Lower lobe of right lung (tissue), 2 donors: ENCODE data around the gene USP25. TPM values are rescaled to one million over a fixed set of nuclear protein-coding genes. Genes with fewer than 3 reads are reported as not detected.
A peak's percentile ranks its signal among the peaks of the same experiment; 100 is the strongest.

Experiments
- ATAC-seq, 2 donors: fragments of 200-7000 bp; cut with Tn5 transposase; one replicate each; pipeline ENCODE4 v1.9.1; 2020 to 2022; ENCODE audit warnings: mild to moderate bottlenecking in 2 of 2, moderate library complexity in 2 of 2
- DNase-seq: peaks from one replicate; pipeline ENCODE4 v3.0.0-alpha.2; 2020
- H3K27ac ChIP-seq: fragments of 200-600 bp; one replicate; pipeline ENCODE4 v1.8.0; 2022
- H3K27me3 ChIP-seq: fragments of 200-600 bp; one replicate; pipeline ENCODE4 v1.8.0; 2022; ENCODE audit warnings: low read depth
- H3K36me3 ChIP-seq: fragments of 200-600 bp; one replicate; pipeline ENCODE4 v1.8.0; 2022; ENCODE audit warnings: mild to moderate bottlenecking
- H3K4me1 ChIP-seq: fragments of 200-600 bp; one replicate; pipeline ENCODE4 v1.8.0; 2022
- H3K4me3 ChIP-seq: fragments of 200-600 bp; one replicate; pipeline ENCODE4 v1.8.0; 2022; ENCODE audit warnings: mild to moderate bottlenecking
- H3K9me3 ChIP-seq: fragments of 200-600 bp; one replicate; pipeline ENCODE4 v1.8.0; 2022
- CTCF ChIP-seq: fragments of 200-600 bp; IDR thresholded peaks from one replicate; pipeline ENCODE4 v1.8.0; 2022; ENCODE audit warnings: antibody characterized with exemption, mild to moderate bottlenecking
- intact Hi-C: fragments of 100-400 bp; cut with DNase I; formaldehyde crosslinking; loops from one replicate; pipeline ENCODE4 v1.11.0; 2022
- total RNA-seq: library from RNA; stranded (reverse); fragmentation: NEBNext Ultra II Directional; extraction: Animal tissue kit (Norgen Biotek cat#: 25700); gene quantifications from one replicate; pipeline ENCODE4 v1.2.1, GENCODE V29; 2021
- donor health status: DM: no; HTN: yes; CAD: no; lungs with severe emphysema.

USP25 gene
- total RNA-seq, 1 donor from 2014 or later: 74.4 TPM

GRCh38 chr21:15801352-15801863 lies 71.6 kb downstream of the USP25 start:
- H3K9me3 ChIP-seq: no peaks in the 10 kb centered on the region
- no peak for DNase-seq
- TF ChIP-seq CTCF: no peak
- H3K36me3 ChIP-seq: peaks cover 7% of the 10 kb centered on the region
- intact Hi-C loops: no loop called here
- H3K27ac ChIP-seq: no peak overlapping the region
- no peak overlapping the region for H3K4me3 ChIP-seq
- no peak for ATAC-seq
- H3K27me3 ChIP-seq: no peaks in the 10 kb centered on the region
- H3K4me1 ChIP-seq: peaks cover 9% of the 10 kb centered on the region

- TF ChIP-seq CTCF: no peak
- H3K4me1 ChIP-seq: no peaks in the 10 kb centered on the region
- intact Hi-C loops: no loop called here
- DNase-seq (no peak), ATAC-seq (peak in 1 of 2 donors; percentile 28)
- H3K27ac ChIP-seq: no peak overlapping the region
- H3K27me3 ChIP-seq: no peaks in the 10 kb centered on the region
- peaks cover 13% of the 10 kb centered on the region for H3K36me3 ChIP-seq
- H3K9me3 ChIP-seq: no peaks in the 10 kb centered on the region
- no peak overlapping the region for H3K4me3 ChIP-seq
These were observed 74.6 kb downstream of the USP25 start for GRCh38 chr21:15804247-15805005.

- H3K4me1 ChIP-seq: no peaks in the 10 kb centered on the region
- no peak overlapping the region for H3K4me3 ChIP-seq
- DNase-seq (no peak), ATAC-seq (no peak)
- H3K27me3 ChIP-seq: no peaks in the 10 kb centered on the region
- no peak for TF ChIP-seq CTCF
- H3K36me3 ChIP-seq: peaks cover 31% of the 10 kb centered on the region
- H3K27ac ChIP-seq: no peak overlapping the region
- H3K9me3 ChIP-seq: no peaks in the 10 kb centered on the region
- intact Hi-C loops: no loop called here
These were observed 79.3 kb downstream of the USP25 start for GRCh38 chr21:15809065-15809464.

GRCh38 chr21:15809818-15810217 lies 80.0 kb downstream of the USP25 start:
- DNase-seq (peak; percentile 25), ATAC-seq (no peak)
- intact Hi-C loops: no loop called here
- no peaks in the 10 kb centered on the region for H3K27me3 ChIP-seq
- H3K4me3 ChIP-seq: no peak overlapping the region
- peaks cover 31% of the 10 kb centered on the region for H3K36me3 ChIP-seq
- no peak for TF ChIP-seq CTCF
- H3K27ac ChIP-seq: no peak overlapping the region
- no peaks in the 10 kb centered on the region for H3K4me1 ChIP-seq
- no peaks in the 10 kb centered on the region for H3K9me3 ChIP-seq

DNA sequence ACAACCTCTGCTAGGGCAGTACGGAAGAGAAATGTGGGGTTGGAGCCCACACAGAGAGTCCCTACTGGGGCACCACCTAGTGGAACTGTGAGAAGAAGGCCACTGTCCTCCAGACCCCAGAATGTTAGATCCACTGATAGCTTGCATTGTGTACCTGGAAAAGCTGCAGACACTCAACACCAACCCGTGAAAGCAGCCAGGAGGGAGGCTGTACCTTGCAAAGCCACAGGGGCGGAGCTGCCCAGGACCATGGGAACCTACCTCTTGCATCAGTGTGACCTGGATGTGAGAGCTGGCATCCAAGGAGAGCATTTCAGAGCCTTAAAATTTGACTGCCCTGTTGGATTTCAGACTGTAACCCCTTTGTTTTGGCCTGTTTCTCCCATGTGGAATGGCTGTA lies 85.5 kb downstream of the USP25 start:
- H3K36me3 ChIP-seq: peaks cover 55% of the 10 kb centered on the region
- TF ChIP-seq CTCF: no peak
- no peak overlapping the region for H3K27ac ChIP-seq
- intact Hi-C loops: no loop called here
- no peak for ATAC-seq
- DNase-seq: no peak
- H3K4me3 ChIP-seq: no peak overlapping the region
- H3K4me1 ChIP-seq: no peaks in the 10 kb centered on the region
- H3K27me3 ChIP-seq: no peaks in the 10 kb centered on the region
- no peaks in the 10 kb centered on the region for H3K9me3 ChIP-seq
